DMS 273 treated with DMSO at 0.1 percent for 48 hours (cell line): Measurements from ENCODE around the gene STH.

ENCODE experiments used
- DNase-seq: peaks from one replicate; lab custom pipeline; 2025; lab: John Stamatoyannopoulos, UW

STH gene

GRCh38 chr17:45967378-45967777, 31.7 kb upstream of the STH start:
- no peak for DNase-seq

- no peak for DNase-seq
These were observed 30.3 kb upstream of the STH start for GRCh38 chr17:45968732-45969131.

GRCh38 chr17:45969726-45970125, 29.3 kb upstream of the STH start:
- DNase-seq: no peak

GRCh38 chr17:45970659-45971058, 28.4 kb upstream of the STH start:
- DNase-seq: no peak

- no peak for DNase-seq
These were observed 27.3 kb upstream of the STH start for GRCh38 chr17:45971698-45972141.

- no peak for DNase-seq
These were observed 26.5 kb upstream of the STH start for GRCh38 chr17:45972531-45972930.

GRCh38 chr17:45973099-45973780, 25.8 kb upstream of the STH start:
- no peak for DNase-seq

GRCh38 chr17:45973946-45974859, 24.8 kb upstream of the STH start:
- DNase-seq: no peak

GRCh38 chr17:45974916-45975630, 24.0 kb upstream of the STH start:
- no peak for DNase-seq

- no peak for DNase-seq
These were observed 23.3 kb upstream of the STH start for GRCh38 chr17:45975640-45976295.

GRCh38 chr17:45976391-45976754, 22.7 kb upstream of the STH start:
- DNase-seq: no peak

- no peak for DNase-seq
These were observed 22.1 kb upstream of the STH start for GRCh38 chr17:45976755-45977505.

GRCh38 chr17:45977506-45977824, 21.6 kb upstream of the STH start:
- DNase-seq: no peak

- DNase-seq: no peak
These were observed 20.9 kb upstream of the STH start for GRCh38 chr17:45977976-45978626.

- DNase-seq: no peak
These were observed 19.9 kb upstream of the STH start for GRCh38 chr17:45979137-45979536.

GRCh38 chr17:45980855-45981254, 18.2 kb upstream of the STH start:
- DNase-seq: no peak

- no peak for DNase-seq
These were observed 17.7 kb upstream of the STH start for GRCh38 chr17:45981306-45981705.

- no peak for DNase-seq
These were observed 16.0 kb upstream of the STH start for GRCh38 chr17:45982791-45983613.

GRCh38 chr17:45983614-45984310, 15.3 kb upstream of the STH start:
- no peak for DNase-seq

GRCh38 chr17:45984368-45984767, 14.7 kb upstream of the STH start:
- DNase-seq: no peak
